Fibroblast of lung (primary cell): ENCODE measurements around the gene TP73. TPM values are rescaled to one million over a fixed set of nuclear protein-coding genes. Genes with fewer than 3 reads are reported as not detected.

Source experiments
- DNase-seq, 2 donors: peaks; one replicate each; pipeline versions ENCODE4 v3.0.0 to v3.0.0-alpha.2; 2010; ENCODE audit warnings: low read depth in 2 of 2
- H2AFZ ChIP-seq: 2 replicates; pipeline ENCODE4 v1.5.1; 2012; ENCODE audit warnings: low read length, control low read depth, inconsistent platforms
- H3K27ac ChIP-seq: 2 replicates; pipeline ENCODE4 v1.5.1; 2011; ENCODE audit warnings: low read length, control low read depth; ENCODE audit not compliant: insufficient read depth
- H3K27me3 ChIP-seq: 2 replicates; pipeline ENCODE4 v1.5.1; 2011; ENCODE audit warnings: mild to moderate bottlenecking, low read length; ENCODE audit not compliant: control insufficient read depth, insufficient read depth
- H3K36me3 ChIP-seq: 2 replicates; pipeline ENCODE4 v1.5.1; 2011; ENCODE audit warnings: low read length; ENCODE audit not compliant: control insufficient read depth, insufficient read depth
- H3K4me1 ChIP-seq: 2 replicates; pipeline ENCODE4 v1.5.1; 2011; ENCODE audit warnings: low read length; ENCODE audit not compliant: control insufficient read depth, insufficient read depth; ENCODE audit errors: extremely low read depth
- H3K4me2 ChIP-seq: 2 replicates; pipeline ENCODE4 v1.5.1; 2011; ENCODE audit warnings: low read length, control low read depth; ENCODE audit not compliant: insufficient read depth; ENCODE audit errors: extremely low read depth
- H3K4me3 ChIP-seq, 4 experiments: fragments of 200-600 bp in 1 of 4; sonication (generic) in 1 of 4; replicated peaks in 1 of 4; 2 replicates each; pipeline ENCODE4 v1.5.1; 2011 to 2016; ENCODE audit warnings: low read length in 4 of 4, low read depth in 3 of 4, mild to moderate bottlenecking in 3 of 4, control low read depth in 2 of 4, inconsistent platforms in 1 of 4, mixed read lengths in 1 of 4; ENCODE audit not compliant: insufficient read depth in 1 of 4; ENCODE audit errors: control extremely low read depth in 1 of 4
- H3K79me2 ChIP-seq: 2 replicates; pipeline ENCODE4 v1.5.1; 2012; ENCODE audit warnings: mild to moderate bottlenecking, low read length, inconsistent platforms; ENCODE audit not compliant: control insufficient read depth, insufficient read depth
- H3K9ac ChIP-seq: 2 replicates; pipeline ENCODE4 v1.5.1; 2011; ENCODE audit warnings: mild to moderate bottlenecking, low read length, control low read depth; ENCODE audit not compliant: insufficient read depth
- H3K9me3 ChIP-seq: 2 replicates; pipeline ENCODE4 v1.5.1; 2012; ENCODE audit warnings: low read depth, low read length; ENCODE audit not compliant: control insufficient read depth, insufficient read depth
- H4K20me1 ChIP-seq: 2 replicates; pipeline ENCODE4 v1.5.1; 2011; ENCODE audit warnings: low read length; ENCODE audit not compliant: control insufficient read depth, insufficient read depth; ENCODE audit errors: extremely low read depth
- EZH2 ChIP-seq: IDR thresholded peaks from 2 replicates; pipeline ENCODE4 v1.5.1; 2012; ENCODE audit warnings: low read length, control low read depth, mild to moderate bottlenecking; ENCODE audit errors: missing control alignments
- polyA plus RNA-seq, 2 donors: library from polyadenylated mRNA; depleted of rRNA in 1 of 2; stranded (reverse) in 1 of 2; unstranded in 1 of 2; fragments of >200 nt; gene quantifications; 2 replicates each; pipeline ENCODE4 v1.2.1, GENCODE V29; 2011 to 2012; ENCODE audit warnings: missing spikeins in 1 of 2
- total RNA-seq: library from RNA; depleted of rRNA; stranded (reverse); fragments of >200 nt; gene quantifications from 2 replicates; pipeline ENCODE4 v1.2.1, GENCODE V29; 2014
- TF ChIP-seq, protein P1 (sequence below), 2 donors: IDR thresholded peaks in 1 of 2; conservative IDR thresholded peaks in 1 of 2; 1 replicate in 1 of 2; 2 replicates in 1 of 2; pipeline ENCODE4 v1.5.1; 2011 to 2012; ENCODE audit warnings: low read length in 2 of 2, control low read depth in 1 of 2, inconsistent platforms in 1 of 2, low read depth in 1 of 2, mild to moderate bottlenecking in 1 of 2

The TP73 gene
- total and polyA plus RNA-seq, 2 donors (not counting 1 experiment from before 2014, with no cell fraction given), result not detected

DNA sequence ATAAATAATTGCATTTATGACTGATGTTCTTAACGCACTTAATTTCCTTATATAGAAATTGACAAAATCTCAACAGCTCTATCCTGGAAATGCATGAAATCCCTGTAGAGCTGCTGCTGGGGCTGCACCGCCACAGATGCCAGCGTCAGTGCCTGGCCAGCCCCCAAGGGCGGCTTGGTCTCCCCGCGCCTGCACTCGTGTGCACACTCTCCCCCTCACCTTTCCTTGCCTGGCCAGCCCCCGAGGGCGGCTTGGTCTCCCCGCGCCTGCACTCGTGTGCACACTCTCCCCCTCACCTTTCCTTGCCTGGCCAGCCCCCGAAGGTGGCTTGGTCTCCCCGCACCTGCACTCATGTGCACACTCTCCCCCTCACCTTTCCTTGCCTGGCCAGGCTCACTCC is 16.2 kb upstream of the TP73 start:
- no peak for DNase-seq
- Histone ChIP-seq H2AFZ (no peak overlapping the region), H4K20me1 (no peaks in the 10 kb centered on the region), H3K9me3 (no peaks in the 10 kb centered on the region), H3K36me3 (peaks cover 10% of the 10 kb centered on the region), H3K4me3 (no peak overlapping the region), H3K27me3 (no peaks in the 10 kb centered on the region), H3K4me1 (no peaks in the 10 kb centered on the region), H3K79me2 (no peaks in the 10 kb centered on the region), H3K27ac (no peak overlapping the region), H3K4me2 (no peak overlapping the region), H3K9ac (no peak overlapping the region)
- no peak for TF ChIP-seq EZH2
- TF ChIP-seq, protein P1, sequence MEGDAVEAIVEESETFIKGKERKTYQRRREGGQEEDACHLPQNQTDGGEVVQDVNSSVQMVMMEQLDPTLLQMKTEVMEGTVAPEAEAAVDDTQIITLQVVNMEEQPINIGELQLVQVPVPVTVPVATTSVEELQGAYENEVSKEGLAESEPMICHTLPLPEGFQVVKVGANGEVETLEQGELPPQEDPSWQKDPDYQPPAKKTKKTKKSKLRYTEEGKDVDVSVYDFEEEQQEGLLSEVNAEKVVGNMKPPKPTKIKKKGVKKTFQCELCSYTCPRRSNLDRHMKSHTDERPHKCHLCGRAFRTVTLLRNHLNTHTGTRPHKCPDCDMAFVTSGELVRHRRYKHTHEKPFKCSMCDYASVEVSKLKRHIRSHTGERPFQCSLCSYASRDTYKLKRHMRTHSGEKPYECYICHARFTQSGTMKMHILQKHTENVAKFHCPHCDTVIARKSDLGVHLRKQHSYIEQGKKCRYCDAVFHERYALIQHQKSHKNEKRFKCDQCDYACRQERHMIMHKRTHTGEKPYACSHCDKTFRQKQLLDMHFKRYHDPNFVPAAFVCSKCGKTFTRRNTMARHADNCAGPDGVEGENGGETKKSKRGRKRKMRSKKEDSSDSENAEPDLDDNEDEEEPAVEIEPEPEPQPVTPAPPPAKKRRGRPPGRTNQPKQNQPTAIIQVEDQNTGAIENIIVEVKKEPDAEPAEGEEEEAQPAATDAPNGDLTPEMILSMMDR (conservative IDR thresholded peaks at IDR 0.05 in 1 of 2, IDR thresholded peaks at IDR 0.05 in 1 of 2; ENCODE audit: low read depth in 1 of 2, low read length in 2 of 2), result no peak

DNA sequence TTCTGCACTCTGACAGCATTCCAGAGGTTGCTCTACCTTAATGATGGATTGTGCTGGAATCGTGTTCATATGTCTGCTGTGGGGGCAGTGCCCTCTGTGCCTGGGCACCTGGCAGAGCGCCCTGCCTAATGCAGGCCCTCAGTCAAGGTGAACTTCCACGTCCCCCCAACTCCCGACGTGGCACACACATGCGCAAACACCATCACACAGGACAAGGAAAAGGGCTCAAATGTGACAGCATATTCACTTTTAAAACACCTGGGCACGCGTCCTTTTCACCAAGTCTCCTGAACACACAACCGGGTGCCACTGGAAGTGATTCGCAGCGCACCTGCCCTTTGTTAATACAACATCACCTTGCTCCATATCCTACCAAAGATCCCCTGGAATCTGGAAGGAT is 15.8 kb upstream of the TP73 start:
- no peak for DNase-seq
- Histone ChIP-seq H3K9ac (no peak overlapping the region), H3K4me2 (no peak overlapping the region), H3K27ac (no peak overlapping the region), H2AFZ (no peak overlapping the region), H4K20me1 (no peaks in the 10 kb centered on the region), H3K4me3 (no peak overlapping the region), H3K27me3 (no peaks in the 10 kb centered on the region), H3K4me1 (no peaks in the 10 kb centered on the region), H3K79me2 (no peaks in the 10 kb centered on the region), H3K9me3 (no peaks in the 10 kb centered on the region), H3K36me3 (peaks cover 10% of the 10 kb centered on the region)
- no peak for TF ChIP-seq EZH2

DNA sequence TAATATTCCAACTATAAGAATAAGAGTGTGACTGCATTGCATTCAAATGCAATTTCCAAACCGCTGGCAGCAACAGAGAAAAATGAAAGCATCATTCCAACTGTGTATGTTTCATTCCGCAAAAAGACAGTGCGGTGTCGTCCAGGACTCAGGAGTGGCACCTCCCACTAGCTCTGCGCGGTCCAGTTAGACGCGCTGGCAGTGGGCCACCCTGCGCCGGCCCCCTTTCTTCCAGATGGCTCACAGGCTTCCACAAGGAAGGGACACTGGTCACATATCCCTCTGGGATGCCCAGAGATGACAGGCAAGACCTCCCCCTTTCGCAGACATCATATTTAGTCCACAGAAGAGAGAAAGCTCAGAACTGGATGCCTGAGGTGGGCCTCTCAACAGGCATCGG is 14.3 kb upstream of the TP73 start:
- no peaks in the 10 kb centered on the region for H3K9me3 ChIP-seq
- no peak overlapping the region for H3K27ac ChIP-seq
- H3K4me2 ChIP-seq, result no peak overlapping the region
- peaks cover 12% of the 10 kb centered on the region for H3K36me3 ChIP-seq
- TF ChIP-seq, protein P1 (conservative IDR thresholded peaks at IDR 0.05 in 1 of 2, IDR thresholded peaks at IDR 0.05 in 1 of 2; ENCODE audit: low read depth in 1 of 2, low read length in 2 of 2), result no peak
- no peak for TF ChIP-seq EZH2
- no peaks in the 10 kb centered on the region for H4K20me1 ChIP-seq
- no peaks in the 10 kb centered on the region for H3K27me3 ChIP-seq
- no peaks in the 10 kb centered on the region for H3K4me1 ChIP-seq
- H2AFZ ChIP-seq, result no peak overlapping the region
- no peaks in the 10 kb centered on the region for H3K79me2 ChIP-seq
- H3K9ac ChIP-seq, result no peak overlapping the region
- no peak for DNase-seq
- H3K4me3 ChIP-seq, result no peak overlapping the region
